HG03108 (cell line): Measurements from ENCODE around the gene ABHD16A.
"Not testable (repeated sequence)": the region's sequence is repeated elsewhere in the genome, so short reads cannot be mapped to it uniquely, and the experiment has no call there.

Experiments
- ATAC-seq: cut with Tn5 transposase; IDR thresholded peaks from one replicate; pipeline ENCODE4 v1.9.1; 2021; ENCODE audit warnings: moderate library complexity; ENCODE audit not compliant: unreplicated experiment

The ABHD16A gene

GRCh38 chr6:31715022-31715958 is 12.2 kb upstream of the ABHD16A start, which contains the start of gene LY6G6D:
LY6G6D (plus strand) TSS chr6:31715348; CDS start chr6:31715356, 8 bp downstream.
- no peak for ATAC-seq

- no peak for ATAC-seq
These were observed 11.0 kb upstream of the ABHD16A start for GRCh38 chr6:31713991-31714684.

- no peak for ATAC-seq
These were observed 10.3 kb upstream of the ABHD16A start for GRCh38 chr6:31713465-31713864.

- ATAC-seq: no peak
These were observed 9.2 kb upstream of the ABHD16A start for GRCh38 chr6:31712296-31712695.

GRCh38 chr6:31711233-31711632 is 8.1 kb upstream of the ABHD16A start:
- no peak for ATAC-seq

- no peak for ATAC-seq
These were observed 7.5 kb upstream of the ABHD16A start for GRCh38 chr6:31710523-31711219.

- not testable (repeated sequence) for ATAC-seq
These were observed 6.0 kb upstream of the ABHD16A start for GRCh38 chr6:31709157-31709556.

GRCh38 chr6:31708224-31708623 is 5.1 kb upstream of the ABHD16A start:
- no peak for ATAC-seq

- ATAC-seq: no peak
These were observed 4.6 kb upstream of the ABHD16A start for GRCh38 chr6:31707701-31708100.

GRCh38 chr6:31706599-31706998 is 3.5 kb upstream of the ABHD16A start, which contains the start of gene LY6G6F:
LY6G6F (plus strand) TSS chr6:31706866; CDS start chr6:31706907, 41 bp downstream.
- no peak for ATAC-seq

GRCh38 chr6:31705931-31706330 is 2.8 kb upstream of the ABHD16A start:
- no peak for ATAC-seq

- ATAC-seq: no peak
These were observed 712 bp downstream of the ABHD16A start for GRCh38 chr6:31702405-31702818.

GRCh38 chr6:31701666-31702404 is 1.3 kb downstream of the ABHD16A start:
- ATAC-seq: no peak

GRCh38 chr6:31700740-31701401 is 2.3 kb downstream of the ABHD16A start:
- no peak for ATAC-seq

GRCh38 chr6:31697555-31697954 is 5.6 kb downstream of the ABHD16A start:
- no peak for ATAC-seq

GRCh38 chr6:31693535-31693934 is 9.6 kb downstream of the ABHD16A start:
- no peak for ATAC-seq

- no peak for ATAC-seq
These were observed 10.2 kb downstream of the ABHD16A start for GRCh38 chr6:31692886-31693285.

- ATAC-seq: no peak
These were observed 10.8 kb downstream of the ABHD16A start for GRCh38 chr6:31692353-31692752.

- no peak for ATAC-seq
These were observed 11.5 kb downstream of the ABHD16A start for GRCh38 chr6:31691564-31692108.

GRCh38 chr6:31691078-31691463 is 12.1 kb downstream of the ABHD16A start:
- ATAC-seq: no peak
